PC-3 (cell line): ENCODE measurements around the gene FOXP4. TPM values are rescaled to one million over a fixed set of nuclear protein-coding genes. Genes with fewer than 3 reads are reported as not detected.

Experiments used
- ATAC-seq: fragments of 200-7000 bp; cut with Tn5 transposase; 2 replicates; pipeline ENCODE4 v1.9.1; 2020; ENCODE audit warnings: mild to moderate bottlenecking, moderate library complexity
- BruUV-seq: library from RNA; stranded (reverse); fragments of 400-500 nt; replicated peaks from 2 replicates; lab custom pipeline; 2021; lab: Mats Ljungman, UMichigan
- CTCF ChIA-PET: fragments of 300-600 bp; sonication (Branson Sonifier 250); formaldehyde crosslinking; loops from one replicate; lab custom pipeline; 2022; ENCODE audit warnings: antibody characterized with exemption; lab: Charles Lee
- POLR2A ChIA-PET: fragments of 300-600 bp; sonication (Branson Sonifier 250); formaldehyde crosslinking; loops from one replicate; lab custom pipeline; 2022; ENCODE audit warnings: antibody characterized with exemption; ENCODE audit not compliant: unreplicated experiment; lab: Charles Lee
- DNase-seq: peaks from one replicate; pipeline ENCODE4 v3.0.0-alpha.2; 2015
- H2AFZ ChIP-seq: fragments of 300-600 bp; sonication (generic); 2 replicates; pipeline ENCODE4 v1.6.0; 2016; ENCODE audit warnings: antibody characterized with exemption, low read length
- H3F3A ChIP-seq: fragments of 300-600 bp; sonication (generic); one replicate; pipeline ENCODE4 v1.6.0; 2017; ENCODE audit warnings: antibody characterized with exemption, low read length, control low read depth, mild to moderate bottlenecking; ENCODE audit not compliant: unreplicated experiment
- H3K27ac ChIP-seq: fragments of 300-600 bp; sonication (generic); 2 replicates; pipeline ENCODE4 v1.5.1; 2016; ENCODE audit warnings: mild to moderate bottlenecking, low read length
- H3K27me3 ChIP-seq: fragments of 300-600 bp; sonication (generic); 2 replicates; pipeline ENCODE4 v1.6.1; 2016; ENCODE audit warnings: low read length, mixed read lengths
- H3K36me3 ChIP-seq: fragments of 300-600 bp; sonication (generic); 2 replicates; pipeline ENCODE4 v1.6.1; 2016; ENCODE audit warnings: low read depth, mixed run types, low read length, mixed read lengths
- H3K4me1 ChIP-seq: fragments of 300-600 bp; sonication (generic); 2 replicates; pipeline ENCODE4 v1.5.1; 2016; ENCODE audit warnings: low read length; ENCODE audit not compliant: insufficient read depth
- H3K4me2 ChIP-seq: fragments of 300-600 bp; sonication (generic); 2 replicates; pipeline ENCODE4 v1.6.0; 2016; ENCODE audit warnings: low read length
- H3K4me3 ChIP-seq: fragments of 300-600 bp; sonication (generic); 2 replicates; pipeline ENCODE4 v1.5.1; 2016; ENCODE audit warnings: mild to moderate bottlenecking, low read length, mixed read lengths
- H3K79me2 ChIP-seq: fragments of 300-600 bp; sonication (generic); 2 replicates; pipeline ENCODE4 v1.6.1; 2017; ENCODE audit warnings: low read length, mixed read lengths
- H3K9ac ChIP-seq: fragments of 300-600 bp; sonication (generic); 2 replicates; pipeline ENCODE4 v1.6.0; 2016; ENCODE audit warnings: mild to moderate bottlenecking, low read length
- H3K9me2 ChIP-seq: fragments of 300-600 bp; sonication (generic); replicated peaks from 2 replicates; pipeline ENCODE4 v1.6.1; 2016; ENCODE audit warnings: mixed run types, low read length, mixed read lengths
- H3K9me3 ChIP-seq: fragments of 300-600 bp; sonication (generic); 2 replicates; pipeline ENCODE4 v1.6.1; 2016; ENCODE audit warnings: low read length, mixed read lengths
- H4K20me1 ChIP-seq: fragments of 300-600 bp; sonication (generic); 2 replicates; pipeline ENCODE4 v1.6.1; 2016; ENCODE audit warnings: low read length, mixed read lengths
- EZH2 ChIP-seq: fragments of 300-600 bp; sonication (generic); IDR thresholded peaks from one replicate; pipeline ENCODE4 v1.6.1; 2017; ENCODE audit warnings: antibody characterized with exemption, mild to moderate bottlenecking, low read length; ENCODE audit not compliant: unreplicated experiment
- EZH2phosphoT487 ChIP-seq: fragments of 300-600 bp; sonication (generic); IDR thresholded peaks from 2 replicates; pipeline ENCODE4 v1.6.1; 2018; ENCODE audit warnings: mild to moderate bottlenecking, antibody characterized with exemption, low read length, borderline replicate concordance
- intact Hi-C: fragments of 100-400 bp; cut with micrococcal nuclease; formaldehyde crosslinking; loops from 2 replicates; pipeline ENCODE4 v1.9.0; 2023
- total RNA-seq: library from RNA; depleted of rRNA; stranded (reverse); fragments of >200 nt; gene quantifications from 2 replicates; pipeline ENCODE4 v1.2.3, GENCODE V29; 2014
- TF ChIP-seq, protein P1 (sequence below): fragments of 300-600 bp; sonication (generic); conservative IDR thresholded peaks from 2 replicates; pipeline ENCODE4 v1.5.1; 2017; ENCODE audit warnings: antibody characterized with exemption, low read depth, mild to moderate bottlenecking, low read length

FOXP4 gene
- total RNA-seq, 1 experiment from 2014 or later = 6.7 TPM

DNA sequence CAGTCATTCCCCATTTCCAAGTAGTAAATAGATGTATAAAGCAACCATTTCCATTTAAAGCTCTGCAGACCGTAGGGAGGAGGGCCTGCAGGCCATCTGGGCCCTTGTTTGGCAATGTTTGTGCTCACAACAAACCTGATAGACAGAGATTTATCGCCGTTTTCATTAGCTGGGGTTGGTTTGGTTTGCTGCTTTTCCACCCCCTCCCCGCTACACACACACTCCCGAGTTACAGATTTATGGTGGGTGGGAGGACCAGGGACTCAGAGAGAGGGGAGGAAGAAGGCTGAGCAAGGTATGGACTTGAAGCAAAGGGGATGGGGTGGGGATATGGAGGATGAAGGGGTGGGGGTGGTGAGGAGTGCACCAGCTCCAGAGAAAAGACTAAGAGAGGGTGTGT, 36.6 kb upstream of the FOXP4 start:
- Histone ChIP-seq H3K4me3 (no peak overlapping the region), H3K36me3 (no peaks in the 10 kb centered on the region), H4K20me1 (no peaks in the 10 kb centered on the region), H3K27ac (no peak overlapping the region), H3K79me2 (no peaks in the 10 kb centered on the region), H3K27me3 (peaks cover 28% of the 10 kb centered on the region), H3K4me2 (no peak overlapping the region), H3K9ac (no peak overlapping the region), H3K9me3 (no peaks in the 10 kb centered on the region), H3F3A (no peaks in the 10 kb centered on the region), H2AFZ (no peak overlapping the region), H3K9me2 (no peaks in the 10 kb centered on the region), H3K4me1 (peaks cover 7% of the 10 kb centered on the region)
- POLR2A ChIA-PET = no interaction called here
- no TSS peak for BruUV-seq
- no peak for DNase-seq
- TF ChIP-seq EZH2phosphoT487 (no peak), EZH2 (no peak)
- TF ChIP-seq, protein P1, sequence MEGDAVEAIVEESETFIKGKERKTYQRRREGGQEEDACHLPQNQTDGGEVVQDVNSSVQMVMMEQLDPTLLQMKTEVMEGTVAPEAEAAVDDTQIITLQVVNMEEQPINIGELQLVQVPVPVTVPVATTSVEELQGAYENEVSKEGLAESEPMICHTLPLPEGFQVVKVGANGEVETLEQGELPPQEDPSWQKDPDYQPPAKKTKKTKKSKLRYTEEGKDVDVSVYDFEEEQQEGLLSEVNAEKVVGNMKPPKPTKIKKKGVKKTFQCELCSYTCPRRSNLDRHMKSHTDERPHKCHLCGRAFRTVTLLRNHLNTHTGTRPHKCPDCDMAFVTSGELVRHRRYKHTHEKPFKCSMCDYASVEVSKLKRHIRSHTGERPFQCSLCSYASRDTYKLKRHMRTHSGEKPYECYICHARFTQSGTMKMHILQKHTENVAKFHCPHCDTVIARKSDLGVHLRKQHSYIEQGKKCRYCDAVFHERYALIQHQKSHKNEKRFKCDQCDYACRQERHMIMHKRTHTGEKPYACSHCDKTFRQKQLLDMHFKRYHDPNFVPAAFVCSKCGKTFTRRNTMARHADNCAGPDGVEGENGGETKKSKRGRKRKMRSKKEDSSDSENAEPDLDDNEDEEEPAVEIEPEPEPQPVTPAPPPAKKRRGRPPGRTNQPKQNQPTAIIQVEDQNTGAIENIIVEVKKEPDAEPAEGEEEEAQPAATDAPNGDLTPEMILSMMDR = no peak
- no peak for ATAC-seq
- intact Hi-C loops = no loop called here
- CTCF ChIA-PET = no interaction called here

DNA sequence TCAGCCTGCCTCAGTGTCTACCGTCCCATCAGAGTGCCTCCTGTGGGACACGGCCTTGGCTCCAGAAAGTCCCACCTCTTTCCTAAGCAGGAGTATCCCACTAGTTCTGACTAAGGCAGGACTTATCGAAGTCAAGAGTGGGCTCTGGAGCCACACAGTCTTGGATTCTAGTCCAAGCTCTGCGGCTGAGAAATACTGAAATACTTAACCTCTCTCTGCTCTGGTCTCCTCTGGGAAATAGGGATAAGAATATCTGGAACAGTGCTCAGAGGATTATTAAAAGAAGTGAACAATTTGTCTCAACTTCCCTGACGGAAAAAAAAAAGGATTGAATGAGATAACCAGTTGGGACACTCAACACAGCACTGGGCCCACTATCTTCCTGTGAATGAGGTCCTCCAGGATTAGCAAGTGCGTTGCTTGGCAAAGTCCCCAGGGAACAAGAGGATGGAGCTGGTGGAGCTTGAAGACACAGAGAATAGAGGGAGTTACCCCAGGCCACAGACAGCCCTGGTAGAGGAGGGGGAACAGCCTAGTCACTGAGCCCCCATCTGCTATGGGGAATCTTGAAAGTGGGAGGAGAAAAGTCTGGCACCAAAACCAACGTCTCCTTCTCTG, 34.6 kb upstream of the FOXP4 start:
- intact Hi-C loops = no loop called here
- Histone ChIP-seq H3K9me3 (no peaks in the 10 kb centered on the region), H3K79me2 (no peaks in the 10 kb centered on the region), H2AFZ (no peak overlapping the region), H3K9me2 (no peaks in the 10 kb centered on the region), H3K4me1 (no peaks in the 10 kb centered on the region), H3K9ac (no peak overlapping the region), H3K36me3 (no peaks in the 10 kb centered on the region), H3F3A (no peaks in the 10 kb centered on the region), H4K20me1 (no peaks in the 10 kb centered on the region), H3K4me2 (no peak overlapping the region), H3K27me3 (peaks cover 10% of the 10 kb centered on the region; the same call in 1 of the 2 replicates), H3K27ac (no peak overlapping the region), H3K4me3 (no peak overlapping the region)
- DNase-seq (no peak), ATAC-seq (no peak)
- CTCF ChIA-PET = no interaction called here
- no TSS peak for BruUV-seq
- TF ChIP-seq EZH2phosphoT487 = no peak
- no peak for TF ChIP-seq EZH2
- TF ChIP-seq, protein P1 = no peak
- POLR2A ChIA-PET = no interaction called here

DNA sequence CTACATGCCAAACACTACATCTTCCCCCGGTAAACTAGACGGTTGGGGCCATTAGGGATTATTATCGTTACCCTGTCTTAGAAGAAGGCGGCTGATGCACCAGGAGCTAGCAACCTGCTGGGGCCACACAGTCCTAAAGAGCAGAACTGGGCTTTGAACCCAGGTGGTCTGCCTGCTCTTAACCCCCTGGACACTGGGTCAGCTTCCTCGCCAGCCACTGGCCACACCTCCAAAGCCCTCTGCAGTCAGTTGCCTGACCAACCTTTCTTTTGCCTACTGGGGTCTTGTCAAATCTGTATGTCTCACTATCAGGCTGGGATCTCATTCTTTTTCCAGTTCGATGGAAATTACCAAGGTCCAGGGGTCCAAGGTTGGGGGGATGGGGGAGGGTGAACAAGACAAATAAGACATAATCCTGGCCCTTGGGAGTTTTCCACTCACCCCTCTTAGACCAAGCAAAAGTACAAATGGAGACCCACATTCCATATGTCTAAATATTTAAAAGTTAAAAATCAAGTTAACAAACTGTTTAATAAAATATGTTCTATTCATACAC, 34.0 kb upstream of the FOXP4 start:
- Histone ChIP-seq H3F3A (no peaks in the 10 kb centered on the region), H2AFZ (no peak overlapping the region), H3K27me3 (peaks cover 6% of the 10 kb centered on the region; the same call in 1 of the 2 replicates), H3K9ac (no peak overlapping the region), H3K9me3 (no peaks in the 10 kb centered on the region), H3K4me2 (no peak overlapping the region), H3K4me1 (no peaks in the 10 kb centered on the region), H3K9me2 (no peaks in the 10 kb centered on the region), H3K36me3 (no peaks in the 10 kb centered on the region), H3K27ac (no peak overlapping the region), H4K20me1 (no peaks in the 10 kb centered on the region), H3K4me3 (no peak overlapping the region), H3K79me2 (no peaks in the 10 kb centered on the region)
- DNase-seq = no peak
- no TSS peak for BruUV-seq
- POLR2A ChIA-PET = no interaction called here
- CTCF ChIA-PET = no interaction called here
- intact Hi-C loops = no loop called here
- TF ChIP-seq, protein P1 = no peak
- TF ChIP-seq EZH2phosphoT487 (no peak), EZH2 (no peak)
- no peak for ATAC-seq
